SH-SY5Y (cell line): ENCODE measurements around the gene RPL39L.

ENCODE experiments used
- GATA2 ChIP-seq: IDR thresholded peaks from 2 replicates; pipeline ENCODE4 v1.6.1; 2011; ENCODE audit warnings: mild to moderate bottlenecking, low read depth, low read length
- GATA3 ChIP-seq: IDR thresholded peaks from 2 replicates; pipeline ENCODE4 v1.6.1; 2011; ENCODE audit warnings: low read depth, mild to moderate bottlenecking, low read length, moderate library complexity

DNA sequence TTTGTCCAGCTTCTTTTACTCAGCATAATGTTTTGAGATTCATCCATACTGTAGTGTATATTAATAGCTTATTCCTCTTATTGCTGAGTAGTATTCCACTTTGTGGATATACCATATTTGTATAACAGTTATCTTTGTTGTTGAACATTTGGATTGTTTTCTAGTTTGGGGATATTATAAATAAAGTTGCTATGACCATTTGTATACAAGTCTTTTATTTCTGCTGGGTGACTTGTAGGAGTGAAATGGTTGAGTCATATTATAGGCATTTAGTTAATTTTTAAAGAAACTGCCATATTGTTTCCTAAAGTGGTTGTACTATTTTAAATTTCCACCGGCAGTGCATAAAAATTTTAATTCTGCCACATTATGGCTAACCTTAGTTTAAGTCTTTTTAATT is 53.4 kb downstream of the RPL39L start:
- TF ChIP-seq GATA2 (no peak), GATA3 (no peak)
